DND-41 (cell line): Measurements from ENCODE around the gene ITSN2.

Experiments
- CTCF ChIP-seq: IDR thresholded peaks from 2 replicates; pipeline ENCODE4 v1.5.1; 2012; ENCODE audit warnings: borderline replicate concordance, low read length, moderate library complexity, mild to moderate bottlenecking; ENCODE audit not compliant: poor library complexity, severe bottlenecking; ENCODE audit errors: extremely low read depth
- EZH2 ChIP-seq: IDR thresholded peaks from 3 replicates; pipeline ENCODE4 v1.6.1; 2012; ENCODE audit warnings: borderline replicate concordance, low read depth, mild to moderate bottlenecking, moderate library complexity, low read length, inconsistent platforms; ENCODE audit not compliant: severe bottlenecking

DNA sequence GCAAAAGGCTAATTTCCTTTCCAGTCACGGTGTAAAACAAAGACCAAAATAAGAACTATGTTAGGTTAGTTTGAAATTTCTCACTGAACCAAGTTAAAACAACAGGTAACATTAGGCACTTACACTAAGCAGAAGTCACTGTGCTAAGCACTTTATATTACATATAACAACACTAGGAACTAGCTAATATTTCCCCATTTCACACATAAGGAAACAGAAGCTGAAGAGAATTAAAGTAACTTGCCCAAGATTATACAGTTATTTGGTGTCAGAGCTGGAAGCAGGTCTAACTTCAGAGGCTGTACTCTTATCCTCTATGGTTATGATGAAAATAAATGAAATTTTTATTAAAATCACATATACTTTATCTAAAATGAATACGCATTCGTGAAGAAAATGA is 5.9 kb downstream of the ITSN2 start:
- TF ChIP-seq EZH2 (no peak), CTCF (no peak)
